NCI-H748 (cell line): ENCODE measurements around the gene STKLD1.
"Not testable (repeated sequence)": the region's sequence is repeated elsewhere in the genome, so short reads cannot be mapped to it uniquely, and the experiment has no call there.

Experiments
- DNase-seq: peaks from one replicate; lab custom pipeline; 2025; ENCODE audit not compliant: unreplicated experiment; lab: John Stamatoyannopoulos, UW

Gene STKLD1

DNA sequence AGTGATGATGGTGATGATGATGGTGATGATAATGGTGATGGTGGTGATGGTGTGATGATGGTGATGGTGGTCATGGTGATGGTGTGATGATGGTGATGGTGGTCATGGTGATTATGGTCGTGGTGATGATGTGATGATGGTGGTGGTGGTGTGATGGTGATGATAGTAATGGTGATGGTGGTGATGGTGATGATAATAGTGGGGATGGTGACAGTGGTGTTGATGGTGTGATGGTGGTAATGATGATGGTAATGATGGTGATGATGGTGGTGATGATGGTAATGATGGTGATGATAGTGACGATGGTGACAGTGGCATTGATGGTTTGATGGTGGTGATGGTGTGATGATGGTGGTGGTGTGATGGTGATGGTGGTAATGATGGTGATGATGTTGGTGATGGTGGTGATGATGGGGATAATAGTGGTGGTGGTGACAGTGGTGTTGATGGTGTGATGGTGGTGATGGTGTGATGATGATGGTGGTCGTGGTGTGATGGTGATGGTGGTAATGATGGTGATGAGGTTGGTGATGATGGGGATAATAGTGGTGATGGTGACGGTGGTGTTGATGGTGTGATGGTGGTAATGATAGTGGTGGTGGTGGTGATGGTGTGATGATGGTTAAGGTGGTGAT lies 6.5 kb downstream of the STKLD1 start:
- no peak for DNase-seq

DNA sequence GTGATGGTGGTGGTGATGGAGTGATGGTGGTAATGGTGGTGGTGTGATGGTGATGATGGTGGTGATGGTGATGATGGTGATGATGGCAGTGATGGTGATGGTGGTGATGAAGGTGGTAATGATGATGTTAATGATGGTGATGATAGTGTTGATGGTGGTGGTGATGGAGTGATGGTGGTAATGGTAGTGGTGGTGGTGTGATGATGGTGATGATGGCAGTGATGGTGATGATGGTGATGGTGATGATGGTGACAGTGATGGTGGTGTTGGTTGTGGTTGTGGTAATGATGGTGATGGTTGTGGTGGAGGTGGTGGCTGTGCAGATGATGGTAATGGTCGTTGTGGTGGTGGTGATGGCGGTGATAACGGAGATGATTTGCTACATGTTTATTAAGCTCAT lies 7.3 kb downstream of the STKLD1 start:
- no peak for DNase-seq

GRCh38 chr9:133384736-133385321 lies 8.7 kb downstream of the STKLD1 start:
- DNase-seq = no peak

DNA sequence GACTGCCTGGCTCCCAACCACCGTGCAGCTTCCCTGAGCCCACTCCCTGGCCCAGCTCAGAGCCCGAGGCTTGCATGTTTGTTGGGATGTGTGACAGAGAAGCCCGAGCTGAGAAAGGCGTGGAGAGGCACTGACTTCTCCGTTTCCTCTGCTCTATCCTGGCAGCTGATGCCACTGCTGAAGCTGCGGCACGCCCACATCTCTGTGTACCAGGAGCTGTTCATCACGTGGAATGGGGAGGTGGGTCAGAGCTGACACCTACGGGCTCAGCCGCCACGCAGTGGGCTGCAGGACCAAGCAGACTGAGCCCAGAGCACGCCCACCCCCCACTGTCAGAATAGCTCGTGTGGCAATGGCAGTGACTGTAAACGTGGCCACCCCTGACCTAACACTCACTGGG lies 9.3 kb downstream of the STKLD1 start:
- DNase-seq = no peak

GRCh38 chr9:133386338-133386737 lies 10.2 kb downstream of the STKLD1 start:
- no peak for DNase-seq

DNA sequence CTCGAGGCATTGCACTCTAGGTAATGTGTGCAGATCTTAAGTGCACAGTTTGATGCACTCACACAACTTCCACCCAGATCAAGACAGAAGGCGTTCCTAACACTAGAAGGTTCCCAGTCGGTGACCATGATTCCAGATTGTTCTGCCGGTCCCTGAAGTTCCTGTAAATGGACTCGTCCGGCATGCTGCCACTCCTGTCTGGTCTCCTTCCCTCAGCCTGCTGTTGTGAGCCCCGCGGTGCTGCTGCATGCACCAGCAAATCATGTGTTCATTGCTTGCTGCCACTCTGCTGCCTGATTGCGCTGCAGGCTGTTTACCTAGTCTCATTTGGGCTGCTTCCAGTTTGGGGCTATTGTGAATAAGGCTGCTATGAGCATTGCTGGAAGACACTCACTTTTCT lies 11.5 kb downstream of the STKLD1 start:
- DNase-seq = no peak

DNA sequence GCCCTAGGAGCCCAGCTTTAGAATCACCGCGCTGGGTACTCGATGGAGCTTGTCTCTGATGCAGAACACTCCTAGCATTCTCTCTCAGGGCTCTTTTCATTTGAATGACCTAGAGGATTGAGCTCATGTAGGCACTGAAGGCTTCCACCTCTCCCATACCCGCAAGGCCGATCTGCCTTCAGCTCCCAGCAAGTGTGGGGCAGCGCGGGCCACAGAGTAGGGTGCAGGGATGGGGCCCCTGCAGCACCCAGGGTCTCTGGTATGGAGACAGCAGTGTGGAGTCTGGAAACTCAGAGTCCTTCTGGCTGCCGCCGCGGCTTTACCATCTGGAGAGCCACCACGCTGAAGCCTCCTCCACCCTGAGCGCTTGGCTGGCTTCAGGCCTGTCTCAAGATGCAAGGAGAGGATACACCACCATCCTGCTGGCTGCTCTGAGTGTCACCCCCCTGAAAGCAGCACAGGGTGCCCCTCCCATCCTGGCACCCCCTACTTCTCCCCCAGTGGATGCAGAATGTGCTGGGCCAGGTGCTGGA lies 12.9 kb downstream of the STKLD1 start:
- DNase-seq = no peak

DNA sequence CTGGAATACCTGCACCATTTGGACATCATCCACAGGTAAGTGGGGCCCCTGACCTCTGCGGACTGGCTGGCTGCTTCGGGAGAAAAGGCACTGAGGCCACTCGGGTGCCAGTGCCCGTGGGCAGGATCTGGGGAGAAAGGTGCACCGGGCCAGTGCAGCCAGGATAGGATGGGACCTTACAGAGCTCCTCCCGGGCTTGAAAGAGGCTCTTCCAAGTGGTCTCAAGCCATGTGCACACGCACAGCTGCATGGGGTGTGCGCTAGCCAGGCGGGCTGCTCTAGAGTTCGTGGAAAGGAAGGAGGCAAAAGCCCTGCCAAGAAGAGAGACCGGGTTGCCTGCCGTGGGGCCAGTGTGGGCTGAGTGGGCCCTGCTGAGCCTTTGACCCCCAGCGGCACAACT lies 13.4 kb downstream of the STKLD1 start:
- no peak for DNase-seq

DNA sequence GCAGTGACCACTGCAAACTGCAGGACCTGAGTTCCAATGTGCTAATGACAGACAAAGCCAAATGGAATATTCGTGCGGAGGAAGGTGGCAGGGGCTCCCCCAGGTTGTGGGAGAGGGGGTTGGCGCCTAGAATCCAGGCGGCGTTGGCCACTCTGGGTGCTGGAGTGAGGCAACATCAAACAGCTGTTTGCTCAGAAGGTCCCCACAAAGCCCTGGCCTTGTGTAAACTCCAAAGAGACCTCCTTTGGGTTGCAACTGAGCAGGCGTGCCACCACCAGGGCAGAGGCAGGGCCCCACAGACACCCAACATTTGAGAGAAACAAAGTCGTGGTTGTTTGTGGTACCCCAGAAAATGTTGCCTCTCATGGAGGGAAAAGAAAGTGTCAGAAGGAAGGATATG lies 14.5 kb downstream of the STKLD1 start:
- no peak for DNase-seq

DNA sequence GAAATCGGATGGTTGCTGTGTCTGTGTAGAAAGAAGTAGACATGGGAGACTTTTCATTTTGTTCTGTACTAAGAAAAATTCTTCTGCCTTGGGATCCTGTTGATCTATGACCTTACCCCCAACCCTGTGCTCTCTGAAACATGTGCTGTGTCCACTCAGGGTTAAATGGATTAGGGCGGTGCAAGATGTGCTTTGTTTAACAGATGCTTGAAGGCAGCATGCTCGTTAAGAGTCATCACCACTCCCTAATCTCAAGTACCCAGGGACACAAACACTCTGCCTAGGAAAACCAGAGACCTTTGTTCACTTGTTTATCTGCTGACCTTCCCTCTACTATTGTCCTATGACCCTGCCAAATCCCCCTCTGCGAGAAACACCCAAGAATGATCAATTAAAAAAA lies 15.3 kb downstream of the STKLD1 start:
- DNase-seq = not testable (repeated sequence)

DNA sequence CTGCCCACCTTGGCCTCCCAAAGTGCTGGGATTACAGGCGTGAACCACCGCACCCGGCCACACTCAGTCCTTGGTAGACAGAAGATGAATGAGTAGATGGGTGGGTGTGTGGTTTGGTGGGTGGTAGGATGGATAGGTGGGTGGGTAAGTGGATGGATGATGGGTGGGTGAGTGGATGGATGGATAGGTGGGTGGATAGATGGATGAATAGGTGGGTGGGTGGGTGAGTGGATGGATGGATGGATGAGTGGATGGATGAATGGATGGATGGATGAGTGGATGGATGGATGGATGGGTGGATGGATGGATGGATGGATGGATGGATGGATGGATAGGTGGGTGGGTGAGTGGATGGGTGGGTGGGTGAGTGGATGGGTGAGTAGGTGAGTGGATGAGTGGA lies 16.1 kb downstream of the STKLD1 start:
- DNase-seq = not testable (repeated sequence)

- no peak for DNase-seq
Measured at GRCh38 chr9:133393399-133393798, 17.2 kb downstream of the STKLD1 start.

DNA sequence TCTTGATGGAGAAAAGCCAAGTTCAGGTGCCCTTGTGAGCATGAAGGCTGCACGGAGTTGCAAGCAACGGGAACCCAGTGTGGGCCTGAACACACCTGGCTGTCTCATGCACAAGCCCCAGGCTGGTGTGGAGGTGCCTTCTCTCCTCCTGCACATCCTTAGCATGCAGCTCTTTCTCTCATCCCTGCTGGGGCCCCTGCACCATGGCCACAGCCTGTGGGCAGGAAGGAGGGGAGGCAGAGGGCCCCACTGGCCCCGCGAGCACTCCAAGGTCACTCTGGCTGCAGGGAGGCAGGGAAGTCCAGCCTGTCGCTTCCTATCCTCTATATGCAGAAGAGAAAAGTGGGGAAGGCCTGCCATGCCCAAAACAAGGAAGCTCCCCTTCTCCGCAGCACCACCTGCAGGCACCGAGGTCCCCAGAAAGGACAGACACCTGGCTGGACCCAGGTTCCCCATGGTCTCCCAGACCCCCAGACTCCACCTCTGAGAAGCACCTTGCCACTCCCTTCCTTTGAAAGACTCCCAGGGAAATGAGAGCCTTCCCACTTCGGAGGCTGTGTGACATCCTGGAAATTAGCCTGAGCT lies 18.6 kb downstream of the STKLD1 start:
- DNase-seq = no peak

DNA sequence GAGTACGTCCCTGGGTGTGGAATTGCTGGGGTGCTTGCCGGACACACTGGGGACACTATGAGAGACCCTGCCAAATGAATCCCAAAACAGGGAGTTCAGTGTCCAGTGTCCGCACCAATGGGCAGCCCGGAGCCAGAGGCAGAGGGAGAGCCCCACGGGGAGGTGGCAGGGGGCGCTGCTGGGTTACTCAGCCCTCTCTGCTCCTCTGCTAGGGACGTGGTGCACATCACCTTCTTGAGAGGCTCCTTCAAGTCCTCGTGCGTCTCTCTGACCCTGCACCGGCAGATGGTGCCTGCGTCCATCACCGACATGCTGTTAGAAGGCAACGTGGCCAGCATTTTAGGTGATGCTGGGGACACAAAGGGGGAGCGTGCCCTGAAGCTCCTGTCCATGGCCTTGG lies 20.8 kb downstream of the STKLD1 start:
- no peak for DNase-seq

DNA sequence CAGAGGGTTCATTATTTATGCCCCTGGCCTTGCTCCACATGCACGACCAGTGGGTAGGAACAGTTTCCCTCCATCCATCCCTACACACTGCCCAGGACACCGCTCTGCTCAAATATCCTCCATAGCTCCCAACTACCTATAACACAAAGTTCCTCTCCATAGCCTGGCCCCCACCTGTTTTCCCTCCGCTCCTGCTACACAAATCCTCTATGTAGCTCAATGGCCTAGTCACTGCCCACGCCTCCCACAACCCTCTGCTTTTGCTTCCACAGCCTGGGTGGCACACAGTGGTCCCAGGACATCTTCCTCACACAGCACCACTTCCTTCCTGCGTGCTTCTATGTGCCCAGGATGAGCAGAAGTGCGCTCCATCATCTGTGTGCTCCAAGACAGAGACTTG lies 21.2 kb downstream of the STKLD1 start:
- no peak for DNase-seq

GRCh38 chr9:133397895-133398294 lies 21.7 kb downstream of the STKLD1 start:
- DNase-seq = no peak

DNA sequence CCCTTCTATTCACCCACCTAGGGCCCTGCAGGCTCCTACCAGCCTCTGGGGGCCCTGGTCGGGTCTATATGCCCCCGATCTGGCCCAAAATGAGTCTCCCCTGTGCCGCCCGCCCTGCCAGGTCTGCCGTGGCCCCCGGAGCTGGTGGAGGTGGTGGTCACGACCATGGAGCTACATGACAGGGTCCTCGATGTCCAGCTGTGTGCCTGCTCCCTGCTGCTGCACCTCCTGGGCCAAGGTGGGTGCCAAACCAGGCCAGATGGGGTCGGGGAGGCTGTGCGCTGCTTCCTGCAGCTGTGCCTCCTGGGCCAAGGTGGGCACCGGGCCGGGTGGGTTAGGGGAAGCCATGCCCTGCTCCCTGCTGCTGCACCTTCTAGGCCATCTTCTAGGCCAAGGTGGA lies 24.1 kb downstream of the STKLD1 start:
- no peak for DNase-seq

- DNase-seq = no peak
Measured at GRCh38 chr9:133401588-133401987, 25.4 kb downstream of the STKLD1 start.

GRCh38 chr9:133402689-133403088 lies 26.5 kb downstream of the STKLD1 start:
- DNase-seq = no peak

GRCh38 chr9:133403766-133404453 lies 27.7 kb downstream of the STKLD1 start:
- DNase-seq = peak; percentile 66

DNA sequence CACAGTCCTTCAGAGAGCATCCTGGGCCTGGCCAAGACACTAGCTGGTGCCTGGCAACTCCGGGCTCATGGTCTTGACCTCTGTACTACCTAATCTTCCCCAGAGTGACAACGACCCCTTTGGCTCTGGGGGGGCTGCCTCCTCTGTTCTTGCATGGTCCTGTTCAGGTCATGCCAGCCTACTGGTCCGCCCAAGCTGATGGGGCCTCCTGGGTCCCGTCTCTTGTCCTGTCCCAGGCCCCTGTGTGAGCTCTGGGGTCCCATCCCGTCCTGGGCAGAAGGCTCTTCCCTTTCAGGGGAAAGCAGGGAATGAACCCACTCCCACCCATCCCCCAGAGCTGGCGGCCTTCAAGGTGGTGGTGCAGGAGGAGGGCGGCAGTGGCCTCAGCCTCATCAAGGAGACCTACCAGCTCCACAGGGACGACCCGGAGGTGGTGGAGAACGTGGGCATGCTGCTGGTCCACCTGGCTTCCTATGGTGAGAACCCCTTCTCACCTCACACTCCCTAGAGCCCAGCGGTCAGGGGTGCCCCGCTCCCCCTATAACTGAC lies 28.4 kb downstream of the STKLD1 start:
- no peak for DNase-seq
